PFSK-1 (cell line): ENCODE measurements around the gene CACNA1I.

Source experiments
- FOXP2 ChIP-seq: optimal IDR thresholded peaks from 2 replicates; pipeline ENCODE3; 2011; ENCODE audit warnings: borderline replicate concordance, control low read depth, inconsistent platforms; ENCODE audit not compliant: insufficient read depth; ENCODE audit errors: extremely low read length, extremely low read depth
- POLR2AphosphoS5 ChIP-seq: IDR thresholded peaks from 2 replicates; pipeline ENCODE4 v1.6.1; 2012; ENCODE audit warnings: low read depth, mild to moderate bottlenecking, control low read depth, low read length, moderate library complexity
- SIN3A ChIP-seq: IDR thresholded peaks from 2 replicates; pipeline ENCODE4 v1.6.1; 2012; ENCODE audit warnings: mild to moderate bottlenecking, low read length, moderate library complexity, borderline replicate concordance; ENCODE audit not compliant: insufficient read depth
- TAF1 ChIP-seq: IDR thresholded peaks from 2 replicates; pipeline ENCODE4 v1.6.1; 2012; ENCODE audit warnings: low read length, control low read depth, borderline replicate concordance; ENCODE audit not compliant: insufficient read depth
- TF ChIP-seq, protein P1 (sequence below), 2 experiments: IDR thresholded peaks; 2 replicates each; pipeline versions ENCODE4 v1.6.1 to v1.8.0; 2011 to 2012; ENCODE audit warnings: low read depth in 2 of 2, low read length in 2 of 2, control low read depth in 1 of 2, inconsistent platforms in 1 of 2, mild to moderate bottlenecking in 1 of 2, moderate library complexity in 1 of 2; ENCODE audit not compliant: insufficient read depth in 1 of 2

The CACNA1I gene

GRCh38 chr22:39635719-39636118, 65.2 kb downstream of the CACNA1I start:
- no peak for TF ChIP-seq FOXP2
- no peak for TF ChIP-seq SIN3A
- TF ChIP-seq POLR2AphosphoS5, result no peak
- TF ChIP-seq TAF1, result no peak
- TF ChIP-seq, protein P1, sequence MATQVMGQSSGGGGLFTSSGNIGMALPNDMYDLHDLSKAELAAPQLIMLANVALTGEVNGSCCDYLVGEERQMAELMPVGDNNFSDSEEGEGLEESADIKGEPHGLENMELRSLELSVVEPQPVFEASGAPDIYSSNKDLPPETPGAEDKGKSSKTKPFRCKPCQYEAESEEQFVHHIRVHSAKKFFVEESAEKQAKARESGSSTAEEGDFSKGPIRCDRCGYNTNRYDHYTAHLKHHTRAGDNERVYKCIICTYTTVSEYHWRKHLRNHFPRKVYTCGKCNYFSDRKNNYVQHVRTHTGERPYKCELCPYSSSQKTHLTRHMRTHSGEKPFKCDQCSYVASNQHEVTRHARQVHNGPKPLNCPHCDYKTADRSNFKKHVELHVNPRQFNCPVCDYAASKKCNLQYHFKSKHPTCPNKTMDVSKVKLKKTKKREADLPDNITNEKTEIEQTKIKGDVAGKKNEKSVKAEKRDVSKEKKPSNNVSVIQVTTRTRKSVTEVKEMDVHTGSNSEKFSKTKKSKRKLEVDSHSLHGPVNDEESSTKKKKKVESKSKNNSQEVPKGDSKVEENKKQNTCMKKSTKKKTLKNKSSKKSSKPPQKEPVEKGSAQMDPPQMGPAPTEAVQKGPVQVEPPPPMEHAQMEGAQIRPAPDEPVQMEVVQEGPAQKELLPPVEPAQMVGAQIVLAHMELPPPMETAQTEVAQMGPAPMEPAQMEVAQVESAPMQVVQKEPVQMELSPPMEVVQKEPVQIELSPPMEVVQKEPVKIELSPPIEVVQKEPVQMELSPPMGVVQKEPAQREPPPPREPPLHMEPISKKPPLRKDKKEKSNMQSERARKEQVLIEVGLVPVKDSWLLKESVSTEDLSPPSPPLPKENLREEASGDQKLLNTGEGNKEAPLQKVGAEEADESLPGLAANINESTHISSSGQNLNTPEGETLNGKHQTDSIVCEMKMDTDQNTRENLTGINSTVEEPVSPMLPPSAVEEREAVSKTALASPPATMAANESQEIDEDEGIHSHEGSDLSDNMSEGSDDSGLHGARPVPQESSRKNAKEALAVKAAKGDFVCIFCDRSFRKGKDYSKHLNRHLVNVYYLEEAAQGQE (IDR thresholded peaks at IDR 0.05; ENCODE audit: insufficient read depth in 1 of 2, low read depth in 2 of 2, low read length in 2 of 2), result no peak

DNA sequence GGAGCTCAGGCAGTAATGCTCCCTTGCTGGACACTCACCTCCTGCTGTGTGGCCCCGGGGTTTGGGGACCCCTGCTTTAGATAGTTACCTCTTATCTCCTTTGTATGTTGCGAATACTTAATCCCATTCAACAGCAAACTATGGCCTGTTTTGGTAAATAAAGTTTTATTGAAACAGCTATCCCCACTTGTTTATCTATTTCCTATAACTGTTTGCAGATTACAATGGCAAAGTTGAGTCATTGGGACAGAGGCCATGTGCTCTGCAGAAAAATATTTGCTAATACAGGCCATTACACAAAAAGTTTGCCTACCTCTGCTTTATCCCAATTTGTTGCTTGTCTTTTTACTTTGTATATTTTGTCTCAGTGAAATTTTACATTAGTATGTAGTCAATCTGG, 68.4 kb downstream of the CACNA1I start:
- TF ChIP-seq SIN3A, result no peak
- TF ChIP-seq POLR2AphosphoS5, result no peak

- TF ChIP-seq POLR2AphosphoS5, result no peak
- TF ChIP-seq TAF1, result no peak
- TF ChIP-seq, protein P1 (IDR thresholded peaks at IDR 0.05; ENCODE audit: insufficient read depth in 1 of 2, low read depth in 2 of 2, low read length in 2 of 2), result no peak
- no peak for TF ChIP-seq FOXP2
- no peak for TF ChIP-seq SIN3A
Measured at GRCh38 chr22:39641660-39642310, 71.2 kb downstream of the CACNA1I start.

- TF ChIP-seq POLR2AphosphoS5, result no peak
- TF ChIP-seq, protein P1 (IDR thresholded peaks at IDR 0.05; ENCODE audit: insufficient read depth in 1 of 2, low read depth in 2 of 2, low read length in 2 of 2), result no peak
- TF ChIP-seq SIN3A, result no peak
- TF ChIP-seq FOXP2, result no peak
- TF ChIP-seq TAF1, result no peak
Measured at GRCh38 chr22:39643311-39644083, 72.9 kb downstream of the CACNA1I start.

- TF ChIP-seq FOXP2, result no peak
- no peak for TF ChIP-seq TAF1
- no peak for TF ChIP-seq POLR2AphosphoS5
- no peak for TF ChIP-seq SIN3A
- TF ChIP-seq, protein P1 (IDR thresholded peaks at IDR 0.05; ENCODE audit: insufficient read depth in 1 of 2, low read depth in 2 of 2, low read length in 2 of 2), result no peak
Measured at GRCh38 chr22:39645532-39645931, 75.0 kb downstream of the CACNA1I start.
